PC-3 (cell line): Measurements from ENCODE around the gene ADGRG3. TPM values are rescaled to one million over a fixed set of nuclear protein-coding genes. Genes with fewer than 3 reads are reported as not detected.

Experiments
- ATAC-seq: fragments of 200-7000 bp; cut with Tn5 transposase; 2 replicates; pipeline ENCODE4 v1.9.1; 2020; ENCODE audit warnings: mild to moderate bottlenecking, moderate library complexity
- BruUV-seq: library from RNA; stranded (reverse); fragments of 400-500 nt; replicated peaks from 2 replicates; lab custom pipeline; 2021; lab: Mats Ljungman, UMichigan
- CTCF ChIA-PET: fragments of 300-600 bp; sonication (Branson Sonifier 250); formaldehyde crosslinking; loops from one replicate; lab custom pipeline; 2022; ENCODE audit warnings: antibody characterized with exemption; lab: Charles Lee
- POLR2A ChIA-PET: fragments of 300-600 bp; sonication (Branson Sonifier 250); formaldehyde crosslinking; loops from one replicate; lab custom pipeline; 2022; ENCODE audit warnings: antibody characterized with exemption; ENCODE audit not compliant: unreplicated experiment; lab: Charles Lee
- DNase-seq: peaks from one replicate; pipeline ENCODE4 v3.0.0-alpha.2; 2015
- H2AFZ ChIP-seq: fragments of 300-600 bp; sonication (generic); 2 replicates; pipeline ENCODE4 v1.6.0; 2016; ENCODE audit warnings: antibody characterized with exemption, low read length
- H3F3A ChIP-seq: fragments of 300-600 bp; sonication (generic); one replicate; pipeline ENCODE4 v1.6.0; 2017; ENCODE audit warnings: antibody characterized with exemption, low read length, control low read depth, mild to moderate bottlenecking; ENCODE audit not compliant: unreplicated experiment
- H3K27ac ChIP-seq: fragments of 300-600 bp; sonication (generic); 2 replicates; pipeline ENCODE4 v1.5.1; 2016; ENCODE audit warnings: mild to moderate bottlenecking, low read length
- H3K27me3 ChIP-seq: fragments of 300-600 bp; sonication (generic); 2 replicates; pipeline ENCODE4 v1.6.1; 2016; ENCODE audit warnings: low read length, mixed read lengths
- H3K36me3 ChIP-seq: fragments of 300-600 bp; sonication (generic); 2 replicates; pipeline ENCODE4 v1.6.1; 2016; ENCODE audit warnings: low read depth, mixed run types, low read length, mixed read lengths
- H3K4me1 ChIP-seq: fragments of 300-600 bp; sonication (generic); 2 replicates; pipeline ENCODE4 v1.5.1; 2016; ENCODE audit warnings: low read length; ENCODE audit not compliant: insufficient read depth
- H3K4me2 ChIP-seq: fragments of 300-600 bp; sonication (generic); 2 replicates; pipeline ENCODE4 v1.6.0; 2016; ENCODE audit warnings: low read length
- H3K4me3 ChIP-seq: fragments of 300-600 bp; sonication (generic); 2 replicates; pipeline ENCODE4 v1.5.1; 2016; ENCODE audit warnings: mild to moderate bottlenecking, low read length, mixed read lengths
- H3K79me2 ChIP-seq: fragments of 300-600 bp; sonication (generic); 2 replicates; pipeline ENCODE4 v1.6.1; 2017; ENCODE audit warnings: low read length, mixed read lengths
- H3K9ac ChIP-seq: fragments of 300-600 bp; sonication (generic); 2 replicates; pipeline ENCODE4 v1.6.0; 2016; ENCODE audit warnings: mild to moderate bottlenecking, low read length
- H3K9me2 ChIP-seq: fragments of 300-600 bp; sonication (generic); replicated peaks from 2 replicates; pipeline ENCODE4 v1.6.1; 2016; ENCODE audit warnings: mixed run types, low read length, mixed read lengths
- H3K9me3 ChIP-seq: fragments of 300-600 bp; sonication (generic); 2 replicates; pipeline ENCODE4 v1.6.1; 2016; ENCODE audit warnings: low read length, mixed read lengths
- H4K20me1 ChIP-seq: fragments of 300-600 bp; sonication (generic); 2 replicates; pipeline ENCODE4 v1.6.1; 2016; ENCODE audit warnings: low read length, mixed read lengths
- EZH2 ChIP-seq: fragments of 300-600 bp; sonication (generic); IDR thresholded peaks from one replicate; pipeline ENCODE4 v1.6.1; 2017; ENCODE audit warnings: antibody characterized with exemption, mild to moderate bottlenecking, low read length; ENCODE audit not compliant: unreplicated experiment
- EZH2phosphoT487 ChIP-seq: fragments of 300-600 bp; sonication (generic); IDR thresholded peaks from 2 replicates; pipeline ENCODE4 v1.6.1; 2018; ENCODE audit warnings: mild to moderate bottlenecking, antibody characterized with exemption, low read length, borderline replicate concordance
- intact Hi-C: fragments of 100-400 bp; cut with micrococcal nuclease; formaldehyde crosslinking; loops from 2 replicates; pipeline ENCODE4 v1.9.0; 2023
- total RNA-seq: library from RNA; depleted of rRNA; stranded (reverse); fragments of >200 nt; gene quantifications from 2 replicates; pipeline ENCODE4 v1.2.3, GENCODE V29; 2014
- TF ChIP-seq, protein P1 (sequence below): fragments of 300-600 bp; sonication (generic); conservative IDR thresholded peaks from 2 replicates; pipeline ENCODE4 v1.5.1; 2017; ENCODE audit warnings: antibody characterized with exemption, low read depth, mild to moderate bottlenecking, low read length

Gene ADGRG3
- total RNA-seq, 1 experiment from 2014 or later = not detected

DNA sequence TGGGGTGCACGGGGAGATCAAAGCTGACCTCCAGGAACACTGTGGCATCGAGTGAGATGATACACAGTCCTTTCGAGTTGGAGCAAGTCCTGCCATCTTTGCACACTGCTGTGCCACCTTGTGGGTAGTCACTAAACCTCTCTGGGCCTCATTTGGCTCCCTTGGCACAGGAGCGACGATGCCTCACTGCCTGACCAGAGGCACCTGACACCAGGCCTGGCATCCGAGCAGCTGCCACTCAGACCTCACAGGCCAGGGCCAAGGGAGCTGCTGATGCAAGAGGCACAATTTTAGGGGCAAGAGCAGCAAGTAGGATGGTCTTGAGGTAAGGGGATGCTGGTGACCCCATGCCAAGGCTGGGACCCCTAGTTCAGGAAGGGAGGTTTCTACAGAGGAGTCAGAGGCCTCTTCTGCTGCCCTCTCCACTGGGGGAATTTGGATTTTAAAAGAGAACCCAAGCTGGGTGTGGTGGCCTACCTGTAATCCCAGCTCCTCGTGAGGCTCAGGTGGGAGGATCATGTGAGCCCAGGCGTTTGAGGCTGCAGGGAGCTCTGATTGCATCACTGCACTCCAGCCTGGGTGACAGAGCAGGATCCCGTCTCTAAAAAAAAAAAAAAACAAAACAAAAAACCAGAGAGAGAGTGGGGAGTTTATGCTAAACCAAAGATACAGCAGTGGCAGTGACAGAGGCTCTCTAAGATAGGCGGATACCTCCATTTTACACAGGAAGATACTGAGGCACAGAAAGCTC, 46.4 kb upstream of the ADGRG3 start:
- ChIA-PET POLR2A (no interaction called here), CTCF (interaction anchor here (0.6 to 0.7 kb wide), 2 partner anchors 32 to 43 kb away, joined by 3 to 8 read pairs; no protein-coding TSS in a partner anchor)
- H3K9me2 ChIP-seq = no peaks in the 10 kb centered on the region
- H3K4me3 ChIP-seq = peak overlapping the region; percentile 76; the same call in 1 of the 2 replicates
- H3K36me3 ChIP-seq = no peaks in the 10 kb centered on the region
- ATAC-seq (no peak), DNase-seq (peak; percentile 40)
- no peak overlapping the region for H2AFZ ChIP-seq
- no TSS peak for BruUV-seq
- H3K4me2 ChIP-seq = peak overlapping the region; percentile 97
- no peaks in the 10 kb centered on the region for H3F3A ChIP-seq
- no peaks in the 10 kb centered on the region for H3K27me3 ChIP-seq
- H4K20me1 ChIP-seq = no peaks in the 10 kb centered on the region
- intact Hi-C loops = no loop called here
- peaks cover 71% of the 10 kb centered on the region for H3K4me1 ChIP-seq
- peak overlapping the region; percentile 90 for H3K9ac ChIP-seq
- H3K9me3 ChIP-seq = no peaks in the 10 kb centered on the region
- TF ChIP-seq EZH2 (no peak), EZH2phosphoT487 (no peak)
- TF ChIP-seq, protein P1, sequence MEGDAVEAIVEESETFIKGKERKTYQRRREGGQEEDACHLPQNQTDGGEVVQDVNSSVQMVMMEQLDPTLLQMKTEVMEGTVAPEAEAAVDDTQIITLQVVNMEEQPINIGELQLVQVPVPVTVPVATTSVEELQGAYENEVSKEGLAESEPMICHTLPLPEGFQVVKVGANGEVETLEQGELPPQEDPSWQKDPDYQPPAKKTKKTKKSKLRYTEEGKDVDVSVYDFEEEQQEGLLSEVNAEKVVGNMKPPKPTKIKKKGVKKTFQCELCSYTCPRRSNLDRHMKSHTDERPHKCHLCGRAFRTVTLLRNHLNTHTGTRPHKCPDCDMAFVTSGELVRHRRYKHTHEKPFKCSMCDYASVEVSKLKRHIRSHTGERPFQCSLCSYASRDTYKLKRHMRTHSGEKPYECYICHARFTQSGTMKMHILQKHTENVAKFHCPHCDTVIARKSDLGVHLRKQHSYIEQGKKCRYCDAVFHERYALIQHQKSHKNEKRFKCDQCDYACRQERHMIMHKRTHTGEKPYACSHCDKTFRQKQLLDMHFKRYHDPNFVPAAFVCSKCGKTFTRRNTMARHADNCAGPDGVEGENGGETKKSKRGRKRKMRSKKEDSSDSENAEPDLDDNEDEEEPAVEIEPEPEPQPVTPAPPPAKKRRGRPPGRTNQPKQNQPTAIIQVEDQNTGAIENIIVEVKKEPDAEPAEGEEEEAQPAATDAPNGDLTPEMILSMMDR = no peak
- peak overlapping the region; percentile 99 for H3K27ac ChIP-seq
- peaks cover 55% of the 10 kb centered on the region for H3K79me2 ChIP-seq

DNA sequence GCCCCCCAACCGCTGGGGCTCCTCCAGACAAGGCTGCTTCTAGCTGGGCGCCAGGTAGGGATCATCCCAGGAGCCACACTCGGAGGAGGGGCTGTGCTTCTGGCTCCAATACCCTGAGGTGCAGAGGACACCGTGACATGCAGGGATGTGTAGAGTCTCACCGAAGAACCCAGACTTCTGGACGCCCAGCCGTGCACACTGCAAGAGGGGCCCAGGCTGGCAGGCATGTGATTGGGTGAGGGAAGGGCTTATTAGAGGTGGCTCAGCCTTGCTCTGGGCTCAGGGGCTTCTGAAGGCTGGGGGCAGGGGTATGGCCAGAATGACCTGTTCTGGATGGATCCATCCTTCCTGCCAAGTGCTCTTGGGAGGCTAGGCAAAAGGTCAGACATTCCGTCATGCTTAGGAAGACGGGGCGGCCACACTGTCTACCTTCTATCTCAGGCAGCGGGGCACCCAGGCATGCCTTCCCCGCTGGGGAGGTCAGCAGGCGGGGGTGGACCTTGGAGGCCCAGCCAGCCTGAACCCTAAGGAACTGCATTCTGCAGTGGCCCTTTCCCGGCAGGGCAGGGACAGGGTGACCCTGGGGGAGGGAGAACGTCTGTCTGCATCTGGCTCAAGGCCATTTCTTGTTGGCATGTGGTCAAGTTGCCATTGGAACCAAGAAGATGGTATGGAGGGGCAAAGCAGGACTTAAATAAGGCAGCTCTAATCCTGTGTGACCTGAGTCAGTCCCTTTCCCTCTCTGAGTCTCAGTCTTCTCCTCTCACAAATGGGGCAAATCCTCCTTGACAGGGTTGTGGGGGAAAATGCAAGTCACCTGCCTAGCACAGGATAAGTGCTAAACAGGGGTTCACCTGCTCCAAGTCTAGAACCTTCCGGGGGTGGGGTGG, 45.5 kb upstream of the ADGRG3 start:
- Histone ChIP-seq H3K4me1 (peaks cover 80% of the 10 kb centered on the region), H3K9me3 (no peaks in the 10 kb centered on the region), H3K4me2 (peak overlapping the region; percentile 97), H3K36me3 (no peaks in the 10 kb centered on the region), H3K9ac (peak overlapping the region; percentile 90), H3K4me3 (0 out of 2 replicates have a peak overlapping the region, but pooled peaks have one; percentile 18), H3F3A (no peaks in the 10 kb centered on the region), H3K9me2 (no peaks in the 10 kb centered on the region), H2AFZ (no peak overlapping the region), H4K20me1 (no peaks in the 10 kb centered on the region), H3K27me3 (no peaks in the 10 kb centered on the region), H3K27ac (peak overlapping the region; percentile 99), H3K79me2 (peaks cover 55% of the 10 kb centered on the region)
- BruUV-seq = TSS peak; percentile 75
- ATAC-seq (no peak), DNase-seq (no peak)
- TF ChIP-seq EZH2phosphoT487 (no peak), EZH2 (no peak)
- TF ChIP-seq, protein P1 = no peak
- intact Hi-C loops = loop anchor here (1.0 kb wide), 1 partner anchor 24 kb away; no protein-coding TSS in a partner anchor
- ChIA-PET CTCF (interaction anchor here (0.7 kb wide), 1 partner anchor 42 kb away, joined by 8 read pairs; no protein-coding TSS in a partner anchor), POLR2A (no interaction called here)
